Peyer's patch (tissue), 4 donors: ENCODE measurements around the gene WRAP53.

ENCODE experiments used
- POLR2A ChIP-seq, 2 donors: fragments of 450-650 bp; IDR thresholded peaks; one replicate each; pipeline ENCODE4 v1.5.1; 2017; ENCODE audit warnings: antibody characterized with exemption in 2 of 2, mild to moderate bottlenecking in 2 of 2, moderate library complexity in 2 of 2
- TF ChIP-seq, protein P1 (sequence below), 6 experiments: fragments of 450-650 bp in 4 of 6; fragments of 200-600 bp in 2 of 6; sonication (generic) in 1 of 6; IDR thresholded peaks; one replicate each; pipeline ENCODE4 v1.5.1; 2017 to 2019; ENCODE audit warnings: antibody characterized with exemption in 6 of 6, mild to moderate bottlenecking in 3 of 6, moderate library complexity in 1 of 6

DNA sequence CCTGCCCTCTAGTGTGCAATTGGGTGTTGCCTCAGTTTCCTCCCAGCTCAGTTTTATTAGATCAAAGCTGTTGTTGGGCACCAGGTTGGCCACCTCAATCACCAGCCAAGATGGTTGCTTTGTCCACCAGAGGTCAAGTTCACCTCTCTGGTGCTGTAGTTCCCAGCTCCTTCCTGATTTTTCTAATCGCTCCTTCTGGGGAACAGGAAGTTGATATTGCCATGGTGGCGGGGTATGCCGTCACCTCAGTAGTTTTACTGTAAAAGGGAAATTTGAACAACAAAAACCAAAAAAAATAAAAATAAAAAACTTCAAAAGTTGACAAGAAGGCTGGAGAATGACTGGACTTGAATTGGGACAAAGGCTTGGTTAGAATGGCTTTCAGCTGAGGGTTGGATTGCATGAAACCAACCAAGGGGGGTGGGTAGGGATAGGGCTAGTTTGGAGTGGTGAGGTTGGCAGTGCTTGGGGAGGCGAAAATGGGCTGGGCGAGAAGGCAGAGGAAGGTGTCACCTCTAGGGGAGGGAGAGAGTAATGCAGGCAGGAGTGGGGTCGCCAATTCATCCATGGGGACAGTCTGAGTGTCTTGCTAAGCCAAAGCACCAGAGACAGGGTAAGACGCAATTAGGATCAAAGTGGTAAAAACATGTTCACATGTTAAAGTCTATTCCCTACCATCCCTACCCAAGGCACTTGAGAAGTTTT lies 22.9 kb downstream of the WRAP53 start:
- TF ChIP-seq, protein P1, sequence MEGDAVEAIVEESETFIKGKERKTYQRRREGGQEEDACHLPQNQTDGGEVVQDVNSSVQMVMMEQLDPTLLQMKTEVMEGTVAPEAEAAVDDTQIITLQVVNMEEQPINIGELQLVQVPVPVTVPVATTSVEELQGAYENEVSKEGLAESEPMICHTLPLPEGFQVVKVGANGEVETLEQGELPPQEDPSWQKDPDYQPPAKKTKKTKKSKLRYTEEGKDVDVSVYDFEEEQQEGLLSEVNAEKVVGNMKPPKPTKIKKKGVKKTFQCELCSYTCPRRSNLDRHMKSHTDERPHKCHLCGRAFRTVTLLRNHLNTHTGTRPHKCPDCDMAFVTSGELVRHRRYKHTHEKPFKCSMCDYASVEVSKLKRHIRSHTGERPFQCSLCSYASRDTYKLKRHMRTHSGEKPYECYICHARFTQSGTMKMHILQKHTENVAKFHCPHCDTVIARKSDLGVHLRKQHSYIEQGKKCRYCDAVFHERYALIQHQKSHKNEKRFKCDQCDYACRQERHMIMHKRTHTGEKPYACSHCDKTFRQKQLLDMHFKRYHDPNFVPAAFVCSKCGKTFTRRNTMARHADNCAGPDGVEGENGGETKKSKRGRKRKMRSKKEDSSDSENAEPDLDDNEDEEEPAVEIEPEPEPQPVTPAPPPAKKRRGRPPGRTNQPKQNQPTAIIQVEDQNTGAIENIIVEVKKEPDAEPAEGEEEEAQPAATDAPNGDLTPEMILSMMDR (IDR thresholded peaks at IDR 0.05) = no peak
- no peak for TF ChIP-seq POLR2A (IDR thresholded peaks at IDR 0.05)
